ENCODE data around the gene COP1.
A peak's percentile ranks its signal among the peaks of the same experiment; 100 is the strongest.
"Not testable (repeated sequence)": the region's sequence is repeated elsewhere in the genome, so short reads cannot be mapped to it uniquely, and the experiment has no call there.

COP1 gene

DNA sequence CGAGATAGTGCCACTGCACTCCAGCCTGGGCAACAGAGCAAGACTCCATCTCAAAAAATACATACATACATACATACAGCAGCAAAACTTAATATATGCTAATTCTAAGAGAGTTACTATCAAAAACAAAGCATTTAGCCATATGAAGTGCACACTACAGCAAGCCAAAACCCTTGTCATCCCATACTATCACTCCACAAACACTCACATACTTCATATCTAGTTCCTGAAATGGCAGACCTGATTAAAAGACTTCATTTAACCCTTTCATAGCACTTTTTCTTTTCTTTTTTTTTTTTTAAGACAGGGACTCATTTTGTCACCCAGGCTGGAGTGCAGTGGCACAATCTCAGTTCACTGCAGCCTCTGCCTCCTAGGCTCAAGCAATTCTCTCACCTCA lies 65.6 kb downstream of the COP1 start:
- Mint-ChIP-seq H3K4me3 (no peak overlapping the region), H3K27ac (peak overlapping the region; percentile 20), H3K36me3 (peaks cover 39 to 50% of the 10 kb centered on the region in 2 donors), H3K27me3 (no peaks in the 10 kb centered on the region), H3K9me3 (peaks cover 0 to 4% of the 10 kb centered on the region in 2 donors), H3K4me1 (peaks cover 10 to 15% of the 10 kb centered on the region in 2 donors)
- no peak for DNase-seq
- no peak for ATAC-seq (replicated peaks)

DNA sequence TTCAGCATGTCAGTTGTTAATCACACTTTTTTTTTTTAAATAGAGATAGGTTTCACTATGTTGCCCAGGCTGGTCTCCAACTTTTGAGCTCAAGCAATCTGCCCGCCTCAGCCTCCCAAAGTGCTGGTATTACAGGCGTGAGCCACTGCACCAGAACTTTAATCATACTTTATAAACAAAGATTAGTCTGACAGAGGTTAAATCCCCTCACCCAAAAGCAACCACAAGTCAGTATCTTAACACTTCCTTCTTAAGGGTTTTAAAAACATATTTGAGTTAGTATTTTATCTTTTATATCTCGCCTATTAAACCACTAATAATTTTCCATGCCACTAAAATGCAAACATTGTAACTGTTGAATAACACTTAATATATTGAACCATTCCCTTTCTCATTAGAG lies 70.2 kb downstream of the COP1 start:
- no peak for ATAC-seq (replicated peaks)
- H3K27ac Mint-ChIP-seq, result no peak overlapping the region
- H3K27me3 Mint-ChIP-seq, result no peaks in the 10 kb centered on the region
- peaks cover 5 to 6% of the 10 kb centered on the region in 2 donors for H3K4me1 Mint-ChIP-seq
- H3K4me3 Mint-ChIP-seq, result no peak overlapping the region
- DNase-seq, result no peak
- H3K9me3 Mint-ChIP-seq, result no peaks in the 10 kb centered on the region
- peaks cover 32 to 40% of the 10 kb centered on the region in 2 donors for H3K36me3 Mint-ChIP-seq

DNA sequence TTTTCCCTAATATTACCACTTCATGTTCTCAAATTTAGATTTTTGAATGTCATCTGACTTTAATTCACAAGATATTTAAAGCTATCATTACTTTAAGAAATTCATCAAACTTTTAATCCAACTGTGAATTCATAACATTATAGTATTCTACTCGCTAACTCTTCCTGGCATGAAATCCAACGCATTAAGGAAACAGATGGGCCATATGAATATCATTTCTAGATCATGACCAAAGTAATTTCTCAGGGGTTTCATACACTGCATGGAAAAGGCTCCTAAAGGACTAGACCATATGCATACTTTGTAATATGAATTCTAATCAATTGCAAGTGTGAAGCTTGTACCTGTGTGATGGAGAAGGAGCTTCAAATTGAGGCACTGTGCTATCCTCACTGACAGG lies 72.4 kb downstream of the COP1 start:
- H3K4me1 Mint-ChIP-seq, result peaks cover 5 to 6% of the 10 kb centered on the region in 2 donors
- DNase-seq, result no peak
- no peak for ATAC-seq (replicated peaks)
- no peak overlapping the region for H3K4me3 Mint-ChIP-seq
- no peaks in the 10 kb centered on the region for H3K9me3 Mint-ChIP-seq
- H3K36me3 Mint-ChIP-seq, result peaks cover 23 to 36% of the 10 kb centered on the region in 2 donors
- no peaks in the 10 kb centered on the region for H3K27me3 Mint-ChIP-seq
- H3K27ac Mint-ChIP-seq, result no peak overlapping the region

DNA sequence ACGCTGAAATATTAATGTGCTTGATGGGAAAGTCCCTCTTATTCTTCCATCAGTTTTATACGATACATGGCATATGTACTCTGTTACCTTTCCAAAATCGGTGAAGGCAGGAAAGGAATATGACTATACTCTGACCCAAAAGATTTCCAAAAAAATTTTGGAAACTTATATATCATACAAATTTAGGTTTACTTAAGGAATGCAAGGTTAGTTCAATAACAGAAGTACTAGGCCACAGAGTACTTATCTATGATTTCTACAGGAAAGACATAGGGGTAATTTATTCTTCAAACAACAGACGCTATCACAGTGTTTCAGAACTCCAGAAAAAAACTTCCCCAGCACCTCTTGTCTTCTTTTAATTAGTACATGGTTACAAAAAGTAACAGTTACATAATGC lies 84.8 kb downstream of the COP1 start:
- no peak for DNase-seq
- H3K9me3 Mint-ChIP-seq, result peaks cover 14 to 20% of the 10 kb centered on the region in 2 donors
- no peak overlapping the region for H3K4me3 Mint-ChIP-seq
- H3K27ac Mint-ChIP-seq, result no peak overlapping the region
- no peak for ATAC-seq (replicated peaks)
- H3K27me3 Mint-ChIP-seq, result no peaks in the 10 kb centered on the region
- no peaks in the 10 kb centered on the region for H3K4me1 Mint-ChIP-seq
- peaks cover 38 to 55% of the 10 kb centered on the region in 2 donors for H3K36me3 Mint-ChIP-seq

DNA sequence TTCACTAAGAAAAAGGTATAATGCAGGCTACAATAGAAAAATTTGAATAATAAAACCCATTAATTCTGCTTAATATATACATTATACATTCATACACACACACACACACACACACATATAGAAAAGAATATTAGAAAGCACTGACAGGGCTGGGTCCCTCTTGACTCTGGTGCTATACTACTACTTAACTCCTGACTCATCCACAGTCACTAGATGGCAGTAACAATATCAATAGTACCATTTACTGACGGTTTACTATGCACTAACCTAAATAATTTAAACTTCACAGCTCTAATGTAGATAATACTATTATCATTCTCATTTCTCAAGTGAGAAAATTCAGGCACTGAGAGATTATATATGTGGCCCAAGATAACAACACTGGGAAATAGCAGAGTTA lies 87.5 kb downstream of the COP1 start:
- Mint-ChIP-seq H3K9me3 (peaks cover 4 to 7% of the 10 kb centered on the region in 2 donors), H3K36me3 (peaks cover 25 to 45% of the 10 kb centered on the region in 2 donors), H3K4me3 (no peak overlapping the region), H3K27ac (no peak overlapping the region), H3K27me3 (no peaks in the 10 kb centered on the region), H3K4me1 (no peaks in the 10 kb centered on the region)
- ATAC-seq (replicated peaks) (no peak), DNase-seq (no peak)

DNA sequence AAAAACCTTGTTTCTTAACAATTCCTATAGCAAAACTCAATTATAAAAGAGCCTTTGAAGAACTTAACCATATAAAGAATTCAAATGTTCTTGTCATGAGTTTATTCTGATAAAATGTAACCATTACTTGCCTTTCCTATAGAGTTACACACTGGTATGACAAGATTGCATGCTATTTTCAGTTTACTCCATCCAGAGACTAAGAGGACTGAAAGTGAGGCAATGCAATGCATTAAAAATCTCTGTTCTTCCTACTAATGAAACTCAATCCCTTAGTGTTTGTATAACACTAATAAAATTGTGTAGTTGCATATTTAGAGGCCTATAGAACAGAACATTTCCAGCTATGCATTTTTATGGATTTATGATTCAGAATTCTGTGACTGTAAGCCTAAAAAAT lies 88.1 kb downstream of the COP1 start:
- H3K27ac Mint-ChIP-seq, result no peak overlapping the region
- peaks cover 24 to 43% of the 10 kb centered on the region in 2 donors for H3K36me3 Mint-ChIP-seq
- peaks cover 0 to 5% of the 10 kb centered on the region in 2 donors for H3K9me3 Mint-ChIP-seq
- H3K4me1 Mint-ChIP-seq, result no peaks in the 10 kb centered on the region
- ATAC-seq (replicated peaks) (no peak), DNase-seq (no peak)
- no peaks in the 10 kb centered on the region for H3K27me3 Mint-ChIP-seq
- H3K4me3 Mint-ChIP-seq, result no peak overlapping the region

DNA sequence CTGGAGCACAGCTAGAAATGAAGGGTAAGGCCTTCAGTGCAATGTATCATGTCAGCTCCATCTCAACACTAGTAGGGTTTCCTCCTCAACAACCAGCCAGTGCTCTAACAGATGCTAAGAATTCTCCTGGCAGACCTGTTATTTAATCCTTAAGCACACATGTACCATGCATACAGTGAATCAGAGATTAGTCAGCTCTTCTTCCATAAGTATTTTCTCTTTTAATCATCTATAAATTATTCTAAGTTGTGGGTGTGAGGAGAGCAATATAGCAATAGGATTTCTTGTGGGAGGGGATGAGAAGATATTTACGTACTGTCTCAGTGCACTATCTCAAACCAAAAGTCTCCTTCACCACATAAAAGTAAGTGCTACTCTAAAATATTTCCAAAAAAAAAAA lies 95.3 kb downstream of the COP1 start:
- ATAC-seq (replicated peaks) (no peak), DNase-seq (no peak)
- Mint-ChIP-seq H3K36me3 (peaks cover 46 to 64% of the 10 kb centered on the region in 2 donors), H3K4me3 (no peak overlapping the region), H3K9me3 (peaks cover 4 to 6% of the 10 kb centered on the region in 2 donors), H3K27me3 (no peaks in the 10 kb centered on the region), H3K27ac (no peak overlapping the region), H3K4me1 (no peaks in the 10 kb centered on the region)

DNA sequence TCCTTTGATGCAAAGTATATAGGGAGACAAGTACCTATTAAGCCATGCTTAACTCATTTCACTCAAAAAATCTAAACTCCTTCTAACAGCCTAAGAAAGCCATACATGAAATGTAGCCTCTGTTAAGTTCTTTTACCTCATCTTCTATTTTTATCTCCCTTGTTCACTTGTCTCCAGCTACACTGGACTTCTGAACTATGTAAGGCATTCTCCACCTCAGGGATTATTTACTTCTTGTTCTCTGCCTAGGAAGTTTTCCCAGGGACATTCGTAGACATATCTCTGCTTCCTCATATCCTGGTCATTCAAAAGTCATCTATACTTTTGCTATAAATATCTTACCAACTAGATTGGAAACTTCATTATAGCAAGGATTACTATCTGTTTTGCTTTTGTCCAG lies 96.9 kb downstream of the COP1 start:
- no peak overlapping the region for H3K4me3 Mint-ChIP-seq
- H3K27me3 Mint-ChIP-seq, result no peaks in the 10 kb centered on the region
- no peak for DNase-seq
- no peak for ATAC-seq (replicated peaks)
- H3K36me3 Mint-ChIP-seq, result peaks cover 52 to 64% of the 10 kb centered on the region in 2 donors
- no peak overlapping the region for H3K27ac Mint-ChIP-seq
- no peaks in the 10 kb centered on the region for H3K4me1 Mint-ChIP-seq
- peaks cover 4 to 6% of the 10 kb centered on the region in 2 donors for H3K9me3 Mint-ChIP-seq

DNA sequence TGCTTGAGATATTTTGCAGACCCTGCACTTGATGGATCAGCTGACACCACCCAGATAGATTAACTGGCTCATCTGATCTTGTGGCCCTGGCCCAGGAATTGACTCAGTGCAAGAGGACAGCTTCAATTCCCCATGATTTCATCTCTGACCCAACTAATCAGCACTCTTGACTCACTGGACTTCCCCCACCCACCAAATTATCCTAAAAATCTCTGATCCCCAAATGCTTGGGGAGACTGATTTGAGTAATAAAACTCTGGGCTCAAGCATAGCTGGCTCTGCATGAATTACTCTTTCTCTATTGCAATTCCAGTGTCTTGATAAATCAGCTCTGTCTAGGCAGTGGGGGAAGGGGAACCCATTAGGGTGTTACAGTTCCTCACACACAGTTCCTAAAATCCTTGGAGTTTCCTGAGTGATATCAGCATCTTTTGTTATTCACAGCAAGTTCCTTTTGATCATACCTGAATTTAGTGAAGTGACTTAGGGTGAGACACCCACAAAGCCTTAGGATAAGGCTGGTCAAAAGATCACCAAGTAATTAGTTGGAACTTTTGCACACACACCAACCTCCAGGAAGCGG lies 104.2 kb downstream of the COP1 start:
- Mint-ChIP-seq H3K27me3 (no peaks in the 10 kb centered on the region), H3K36me3 (peaks cover 76 to 87% of the 10 kb centered on the region in 2 donors), H3K4me3 (no peak overlapping the region), H3K9me3 (peaks cover 17 to 24% of the 10 kb centered on the region in 2 donors), H3K4me1 (no peaks in the 10 kb centered on the region), H3K27ac (no peak overlapping the region)
- DNase-seq (no peak), ATAC-seq (replicated peaks) (no peak)

DNA sequence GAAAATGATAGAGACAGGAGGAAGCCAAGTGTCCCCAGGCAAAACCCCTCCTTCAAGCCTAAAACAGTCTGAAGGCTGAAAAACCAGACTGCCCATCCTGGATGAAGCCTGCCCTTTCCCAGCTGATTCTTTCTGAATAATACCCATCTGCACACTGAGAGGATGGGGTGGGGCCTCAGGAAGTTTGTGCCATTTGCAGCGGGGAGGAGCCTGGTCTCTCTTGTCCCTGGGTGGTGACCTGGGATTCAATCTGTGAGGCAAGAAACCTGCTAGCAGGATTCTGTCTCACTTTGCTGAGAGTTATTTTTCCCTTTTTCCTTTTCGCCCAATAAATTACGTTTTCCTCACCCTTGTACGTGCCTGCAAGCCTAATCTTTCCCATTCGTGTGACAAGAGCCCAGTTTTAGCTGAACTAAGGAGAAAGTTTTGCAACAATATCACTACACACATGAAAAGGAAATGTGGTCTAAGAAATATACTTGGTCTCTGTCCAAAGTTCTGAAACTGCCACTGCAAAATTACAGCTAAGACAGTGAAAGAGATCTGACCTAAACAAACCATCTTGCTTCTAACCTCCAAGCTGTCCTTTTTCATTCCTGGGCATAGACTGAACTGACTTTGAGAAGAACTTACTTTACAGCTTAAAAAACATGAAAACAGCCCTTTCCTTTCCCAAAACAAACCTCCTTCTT lies 105.0 kb downstream of the COP1 start:
- ATAC-seq (replicated peaks) (no peak), DNase-seq (no peak)
- no peak overlapping the region for H3K27ac Mint-ChIP-seq
- H3K27me3 Mint-ChIP-seq, result no peaks in the 10 kb centered on the region
- H3K36me3 Mint-ChIP-seq, result peaks cover 79 to 86% of the 10 kb centered on the region in 2 donors
- H3K4me3 Mint-ChIP-seq, result no peak overlapping the region
- no peaks in the 10 kb centered on the region for H3K4me1 Mint-ChIP-seq
- H3K9me3 Mint-ChIP-seq, result peaks cover 17 to 24% of the 10 kb centered on the region in 2 donors

DNA sequence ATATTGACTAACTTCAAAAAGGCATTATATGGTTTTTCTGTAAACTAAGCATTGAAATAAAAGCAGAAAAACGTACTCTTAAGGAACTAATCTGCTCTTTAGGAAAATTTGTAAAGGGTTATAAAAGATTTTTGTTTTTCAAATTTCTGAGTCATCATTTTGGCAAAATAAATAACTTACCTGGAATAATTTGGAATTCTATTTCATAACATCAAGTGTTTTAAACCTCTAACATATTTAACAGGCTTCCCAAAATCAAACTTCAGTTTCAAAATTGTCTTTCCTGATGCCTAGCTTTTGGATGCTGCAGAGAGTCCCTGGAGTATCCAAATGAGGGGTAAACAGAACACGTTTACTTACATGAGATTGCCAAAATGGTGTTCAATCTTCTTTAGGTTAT lies 108.5 kb downstream of the COP1 start:
- H3K4me3 Mint-ChIP-seq, result no peak overlapping the region
- no peaks in the 10 kb centered on the region for H3K4me1 Mint-ChIP-seq
- ATAC-seq (replicated peaks) (no peak), DNase-seq (no peak)
- H3K27me3 Mint-ChIP-seq, result no peaks in the 10 kb centered on the region
- peaks cover 81 to 87% of the 10 kb centered on the region in 2 donors for H3K36me3 Mint-ChIP-seq
- no peak overlapping the region for H3K27ac Mint-ChIP-seq
- H3K9me3 Mint-ChIP-seq, result peaks cover 14 to 20% of the 10 kb centered on the region in 2 donors

DNA sequence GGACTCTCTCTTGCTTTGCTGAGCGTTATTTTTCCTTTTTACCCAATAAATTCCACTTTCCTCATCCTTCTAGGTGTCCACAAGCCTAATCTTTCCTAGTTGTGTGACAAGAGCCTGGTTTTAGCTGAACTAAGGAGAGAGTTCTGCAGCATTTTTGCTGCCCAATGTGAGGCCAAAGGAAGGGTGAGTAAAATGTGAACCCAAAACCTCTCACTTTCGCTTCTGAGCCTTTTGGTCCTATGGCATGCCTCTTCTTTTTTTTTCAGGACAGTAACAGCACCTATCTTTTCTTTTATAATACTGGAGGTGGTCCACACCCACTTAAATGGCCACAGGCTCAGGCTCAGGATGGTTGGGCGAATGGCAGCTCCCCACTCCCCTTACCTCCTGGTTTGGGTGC lies 111.1 kb downstream of the COP1 start:
- peaks cover 6 to 8% of the 10 kb centered on the region in 2 donors for H3K9me3 Mint-ChIP-seq
- no peaks in the 10 kb centered on the region for H3K4me1 Mint-ChIP-seq
- H3K36me3 Mint-ChIP-seq, result peaks cover 63 to 76% of the 10 kb centered on the region in 2 donors

DNA sequence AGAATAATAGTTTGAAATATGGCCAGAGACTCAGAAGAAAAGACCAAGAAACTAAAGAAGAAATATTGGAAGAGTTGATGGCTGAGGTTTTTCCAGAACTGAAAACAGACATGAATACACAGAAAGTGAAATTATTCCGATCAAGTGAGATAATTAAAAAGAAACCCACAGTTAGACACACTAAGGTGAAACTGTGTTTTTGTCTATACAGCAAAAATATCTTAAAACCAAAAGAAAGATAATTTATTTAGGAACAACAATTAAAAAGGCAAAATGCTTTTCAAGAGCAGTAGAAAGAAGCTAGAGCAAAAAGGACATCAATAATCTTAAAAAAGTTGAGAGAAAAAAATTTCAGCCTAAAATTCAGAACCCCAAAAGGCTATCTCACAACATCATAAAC lies 116.3 kb downstream of the COP1 start:
- H3K27me3 Mint-ChIP-seq, result no peaks in the 10 kb centered on the region
- DNase-seq, result no peak
- H3K4me1 Mint-ChIP-seq, result no peaks in the 10 kb centered on the region
- no peak overlapping the region for H3K4me3 Mint-ChIP-seq
- H3K9me3 Mint-ChIP-seq, result peaks cover 0 to 9% of the 10 kb centered on the region in 2 donors
- no peak overlapping the region for H3K27ac Mint-ChIP-seq
- ATAC-seq (replicated peaks), result no peak
- peaks cover 49 to 63% of the 10 kb centered on the region in 2 donors for H3K36me3 Mint-ChIP-seq

More for the DNA sequence above, 111.1 kb downstream of the COP1 start:
- DNase-seq (no peak), ATAC-seq (replicated peaks) (no peak)
- no peak overlapping the region for H3K27ac Mint-ChIP-seq
- no peaks in the 10 kb centered on the region for H3K27me3 Mint-ChIP-seq
- no peak overlapping the region for H3K4me3 Mint-ChIP-seq

DNA sequence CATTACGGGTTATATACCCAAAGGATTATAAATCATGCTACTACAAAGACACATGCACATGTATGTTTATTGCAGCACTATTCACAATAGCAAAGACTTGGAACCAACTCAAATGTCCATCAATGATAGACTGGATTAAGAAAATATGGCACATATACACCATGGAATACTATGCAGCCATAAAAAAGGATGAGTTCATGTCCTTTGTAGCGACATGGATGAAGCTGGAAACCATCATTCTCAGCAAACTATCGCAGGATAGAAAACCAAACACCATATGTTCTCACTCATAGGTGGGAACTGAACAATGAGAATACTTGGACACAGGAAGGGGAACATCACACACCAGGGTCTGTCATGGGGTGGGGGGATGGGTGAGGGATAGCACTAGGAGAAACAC lies 119.3 kb downstream of the COP1 start:
- not testable (repeated sequence) for DNase-seq; H3K4me1 Mint-ChIP-seq; H3K27me3 Mint-ChIP-seq; H3K4me3 Mint-ChIP-seq; H3K9me3 Mint-ChIP-seq; H3K27ac Mint-ChIP-seq; ATAC-seq (replicated peaks)
- H3K36me3 Mint-ChIP-seq, result peaks cover 47 to 65% of the 10 kb centered on the region in 2 donors

DNA sequence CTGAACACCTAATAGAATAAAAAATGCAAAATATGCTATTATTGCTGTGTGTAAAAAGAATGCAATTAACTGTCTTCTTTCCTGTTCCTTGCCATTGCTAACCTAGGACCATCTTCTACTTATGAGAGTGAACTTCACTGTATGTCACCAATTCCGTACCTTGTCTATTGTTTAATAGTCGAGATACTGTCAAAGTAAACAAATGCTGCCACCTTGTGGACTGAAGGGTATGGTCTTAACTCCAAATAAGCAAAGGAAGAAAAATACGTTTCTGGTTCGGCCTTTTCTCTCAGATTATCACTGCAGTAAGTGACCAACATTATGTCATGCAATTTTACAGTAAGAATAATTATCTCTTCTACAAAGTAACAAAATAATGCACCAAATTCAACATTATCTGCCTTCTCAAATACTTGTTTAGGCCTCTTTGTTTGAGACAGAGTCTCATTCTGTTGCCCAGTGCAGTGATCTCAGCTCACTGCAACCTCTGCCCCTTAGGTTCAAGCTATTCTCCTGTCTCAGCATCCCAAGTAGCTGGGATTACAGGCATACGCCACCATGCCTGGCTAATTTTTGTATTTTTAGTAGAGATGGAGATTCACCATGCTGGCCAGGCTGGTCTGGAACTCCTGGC lies 133.4 kb downstream of the COP1 start:
- no peak overlapping the region for H3K27ac Mint-ChIP-seq
- no peaks in the 10 kb centered on the region for H3K27me3 Mint-ChIP-seq
- peak; percentile 57 to 59 for ATAC-seq (replicated peaks)
- H3K4me3 Mint-ChIP-seq, result no peak overlapping the region
- DNase-seq, result no peak
- H3K4me1 Mint-ChIP-seq, result peaks cover 2 to 3% of the 10 kb centered on the region in 2 donors
- H3K36me3 Mint-ChIP-seq, result peaks cover 41 to 52% of the 10 kb centered on the region in 2 donors
- H3K9me3 Mint-ChIP-seq, result peaks cover 7 to 14% of the 10 kb centered on the region in 2 donors
